HepG2 (cell line): ENCODE measurements around the gene CDH12. TPM values are rescaled to one million over a fixed set of nuclear protein-coding genes. Genes with fewer than 3 reads are reported as not detected.

Experiments
- ATAC-seq: fragments of 200-7000 bp; cut with Tn5 transposase; 3 replicates; pipeline ENCODE4 v1.9.1; 2020; ENCODE audit warnings: mild to moderate bottlenecking, moderate library complexity
- BruUV-seq: library from RNA; stranded (reverse); fragments of 400-500 nt; replicated peaks from 2 replicates; lab custom pipeline; 2021; lab: Mats Ljungman, UMichigan
- CTCF ChIA-PET: fragments of 300-600 bp; formaldehyde crosslinking; extraction: SDS; loops from one replicate; lab custom pipeline; 2021; ENCODE audit warnings: low total read pairs, inconsistent platforms, low intra/inter-chr PET ratio; lab: Yijun Ruan, JAX
- POLR2A ChIA-PET: fragments of 350-600 bp; sonication (Branson Sonifier 250); formaldehyde crosslinking; loops from one replicate; lab custom pipeline; 2020; ENCODE audit warnings: antibody characterized with exemption, inconsistent platforms; lab: Yijun Ruan, JAX
- DNase-seq: peaks from one replicate; pipeline ENCODE4 v3.0.0-alpha.2; 2015; ENCODE audit warnings: low spot score
- FAIRE-seq: peaks from 3 replicates; lab custom pipeline; 2011; peaks lifted over from hg19 to GRCh38; lab: Jason Lieb, UNC
- H2AFZ ChIP-seq: one replicate; pipeline ENCODE4 v1.6.1; 2011; ENCODE audit warnings: low read length, inconsistent platforms
- H3K27ac ChIP-seq: fragments of 300-600 bp; 3 replicates; pipeline ENCODE4 v1.8.0; 2011; ENCODE audit warnings: mixed run types, mild to moderate bottlenecking, mixed read lengths, low read length, inconsistent platforms; ENCODE audit not compliant: insufficient read depth; ENCODE audit errors: extremely low read length
- H3K27me3 ChIP-seq, 2 experiments: fragments of 200-600 bp in 1 of 2; 2 replicates in 1 of 2; 3 replicates in 1 of 2; pipeline versions ENCODE4 v1.6.0 to v1.8.0; 2011; ENCODE audit warnings: low read length in 2 of 2, mild to moderate bottlenecking in 2 of 2, moderate library complexity in 2 of 2, inconsistent platforms in 1 of 2; ENCODE audit not compliant: insufficient read depth in 2 of 2, control insufficient read depth in 1 of 2
- H3K36me3 ChIP-seq, 2 experiments: fragments of 200-600 bp in 1 of 2; replicated peaks in 1 of 2; 2 replicates in 1 of 2; 3 replicates in 1 of 2; pipeline versions ENCODE4 v1.5.1 to v1.8.0; 2011; ENCODE audit warnings: low read length in 2 of 2, inconsistent platforms in 1 of 2; ENCODE audit not compliant: insufficient read depth in 2 of 2, control insufficient read depth in 1 of 2
- H3K4me1 ChIP-seq: 2 replicates; pipeline ENCODE4 v1.5.1; 2012; ENCODE audit warnings: low read length, inconsistent platforms; ENCODE audit not compliant: insufficient read depth
- H3K4me2 ChIP-seq: 2 replicates; pipeline ENCODE4 v1.6.0; 2011; ENCODE audit warnings: low read depth, low read length, inconsistent platforms
- H3K4me3 ChIP-seq, 3 experiments: fragments of 200-600 bp in 1 of 3; sonication (generic), shearing (Covaris generic) in 1 of 3; replicated peaks in 1 of 3; 2 replicates each; pipeline ENCODE4 v1.5.1; 2011 to 2016; ENCODE audit warnings: low read length in 3 of 3, inconsistent platforms in 2 of 3, low read depth in 2 of 3, mild to moderate bottlenecking in 2 of 3, control low read depth in 1 of 3, mixed read lengths in 1 of 3; ENCODE audit not compliant: insufficient read depth in 1 of 3
- H3K79me2 ChIP-seq: one replicate; pipeline ENCODE4 v1.6.1; 2011; ENCODE audit warnings: low read length, inconsistent platforms; ENCODE audit not compliant: insufficient read depth
- H3K9ac ChIP-seq: 2 replicates; pipeline ENCODE4 v1.6.0; 2011; ENCODE audit warnings: mild to moderate bottlenecking, low read depth, low read length, inconsistent platforms; ENCODE audit not compliant: insufficient read depth
- H3K9me3 ChIP-seq: 2 replicates; pipeline ENCODE4 v1.5.1; 2012; ENCODE audit warnings: mild to moderate bottlenecking, low read length
- H4K20me1 ChIP-seq: 2 replicates; pipeline ENCODE4 v1.6.0; 2011; ENCODE audit warnings: inconsistent platforms, mild to moderate bottlenecking, low read length, moderate library complexity; ENCODE audit not compliant: insufficient read depth
- DR1 ChIP-seq: sonication (generic); formaldehyde crosslinking; IDR thresholded peaks from 2 replicates; pipeline ENCODE4 v1.8.0; 2021; ENCODE audit warnings: mild to moderate bottlenecking, missing genetic modification reagents, inconsistent platforms
- EZH2 ChIP-seq: conservative IDR thresholded peaks from 2 replicates; pipeline ENCODE4 v1.6.1; 2012; ENCODE audit warnings: mild to moderate bottlenecking, low read depth, low read length, moderate library complexity
- KAT7 ChIP-seq: IDR thresholded peaks from 2 replicates; pipeline ENCODE4 v1.6.1; 2018; ENCODE audit warnings: borderline replicate concordance, missing compliant biosample characterization
- MIER2 ChIP-seq: IDR thresholded peaks from 2 replicates; pipeline ENCODE4 v1.6.1; 2016; ENCODE audit warnings: missing biosample characterization, missing genetic modification reagents
- MYNN ChIP-seq: sonication (generic); formaldehyde crosslinking; IDR thresholded peaks from 2 replicates; pipeline ENCODE4 v1.4.0; 2020; ENCODE audit warnings: mild to moderate bottlenecking, low read depth, missing genetic modification reagents
- NKX3-1 ChIP-seq: sonication (generic); formaldehyde crosslinking; IDR thresholded peaks from 2 replicates; pipeline ENCODE4 v1.5.0; 2020; ENCODE audit warnings: missing genetic modification reagents
- PBX3 ChIP-seq: sonication (generic); formaldehyde crosslinking; IDR thresholded peaks from 2 replicates; pipeline ENCODE4 v1.8.1; 2023; ENCODE audit warnings: missing genetic modification reagents, inconsistent platforms, borderline replicate concordance
- SNAI1 ChIP-seq: sonication (generic); formaldehyde crosslinking; IDR thresholded peaks from 2 replicates; pipeline ENCODE4 v1.5.0; 2020; ENCODE audit warnings: mild to moderate bottlenecking, missing genetic modification reagents, borderline replicate concordance
- YEATS2 ChIP-seq: sonication (generic); formaldehyde crosslinking; IDR thresholded peaks from 2 replicates; pipeline ENCODE4 v1.4.0; 2020; ENCODE audit warnings: missing genetic modification reagents, borderline replicate concordance
- ZBTB2 ChIP-seq: sonication (generic); formaldehyde crosslinking; IDR thresholded peaks from 2 replicates; pipeline ENCODE4 v1.8.0; 2022; ENCODE audit warnings: low read depth, missing genetic modification reagents
- WGBS: methylation state at CpG from one replicate; pipeline ENCODE4 v1.1.6; 2017; ENCODE audit warnings: low lambda C conversion rate; 5-methylcytosine and 5-hydroxymethylcytosine counted together
- in situ Hi-C: cut with HindIII; loops from 2 replicates; pipeline ENCODE4 v1.10.0; 2017; ENCODE audit warnings: low pct_unique_long_range_greater_than_20kb; ENCODE audit not compliant: extremely low pct_ligation_motif_present
- intact Hi-C: fragments of 100-400 bp; cut with micrococcal nuclease; formaldehyde crosslinking; loops from one replicate; pipeline ENCODE4 v1.10.0; 2022; ENCODE audit not compliant: unreplicated experiment
- polyA plus RNA-seq, 8 experiments: library from polyadenylated mRNA; depleted of rRNA in 3 of 8; stranded (reverse) in 7 of 8; unstranded in 1 of 8; fragments of >200 nt; fragmentation: Illumina TruSeq in 4 of 8; extraction: Trizol in 4 of 8; gene quantifications; 2 replicates each; pipeline versions ENCODE4 v1.2.1 to v1.2.3, GENCODE V29; 2011 to 2016; ENCODE audit warnings: low read depth in 4 of 8, missing spikeins in 1 of 8, mixed read lengths in 1 of 8; ENCODE audit not compliant: insufficient read depth in 1 of 8
- total RNA-seq, 5 experiments: library from RNA; depleted of rRNA; stranded (reverse); fragments of >200 nt; fragmentation: Illumina TruSeq; extraction: Trizol; gene quantifications; 2 replicates each; pipeline ENCODE4 v1.2.3, GENCODE V29; 2016; ENCODE audit warnings: low read depth in 1 of 5
- TF ChIP-seq, protein P1 (sequence below): sonication (generic); formaldehyde crosslinking; IDR thresholded peaks from 2 replicates; pipeline ENCODE4 v1.8.1; 2023; ENCODE audit warnings: missing genetic modification reagents, mild to moderate bottlenecking, borderline replicate concordance

CDH12 gene
- total and polyA plus RNA-seq, 2 of the 13 experiments (the other 11 are each of a cell fraction or from before 2014, with no cell fraction given) = not detected

DNA sequence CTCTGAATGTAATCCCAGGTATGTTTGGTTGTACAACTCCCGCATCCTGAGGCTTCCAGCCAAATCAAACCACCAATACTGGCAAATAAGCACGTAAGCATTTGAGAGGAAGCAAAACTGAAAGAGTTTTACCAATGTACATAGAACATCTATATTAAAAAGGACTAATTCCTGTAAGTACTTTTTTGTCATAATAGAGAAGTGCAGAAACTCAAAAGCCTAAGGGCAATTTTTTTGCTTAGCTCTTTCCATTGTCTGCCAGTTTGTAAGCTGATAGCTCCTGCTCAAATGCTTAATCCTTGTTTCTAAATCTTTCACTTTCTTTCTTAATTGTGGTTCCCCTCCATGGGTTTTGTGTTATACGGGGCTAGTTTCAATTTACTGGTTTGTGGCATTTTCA lies 1151.8 kb downstream of the CDH12 start:
- Histone ChIP-seq H3K27me3 (no peaks in the 10 kb centered on the region), H3K27ac (no peak overlapping the region), H3K9ac (no peak overlapping the region), H2AFZ (no peak overlapping the region), H3K36me3 (no peaks in the 10 kb centered on the region), H4K20me1 (no peaks in the 10 kb centered on the region), H3K9me3 (no peaks in the 10 kb centered on the region), H3K79me2 (no peaks in the 10 kb centered on the region), H3K4me3 (no peak overlapping the region), H3K4me2 (no peak overlapping the region), H3K4me1 (no peaks in the 10 kb centered on the region)
- in situ Hi-C loops = no loop called here
- TF ChIP-seq ZBTB2 (CRISPR knock-in tag) (no peak), DR1 (CRISPR knock-in tag) (no peak), SNAI1 (CRISPR knock-in tag) (no peak), EZH2 (no peak), KAT7 (no peak), NKX3-1 (CRISPR knock-in tag) (no peak), YEATS2 (CRISPR knock-in tag) (no peak), MIER2 (CRISPR knock-in tag) (no peak), MYNN (CRISPR knock-in tag) (no peak), PBX3 (CRISPR knock-in tag) (no peak)
- TF ChIP-seq, protein P1, sequence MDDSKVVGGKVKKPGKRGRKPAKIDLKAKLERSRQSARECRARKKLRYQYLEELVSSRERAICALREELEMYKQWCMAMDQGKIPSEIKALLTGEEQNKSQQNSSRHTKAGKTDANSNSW = no peak
- FAIRE-seq (no peak), DNase-seq (no peak), ATAC-seq (no peak)
- ChIA-PET CTCF (no interaction called here), POLR2A (no interaction called here)
- WGBS = 3% methylated on average over 3 of the region's 3 CpGs
- BruUV-seq = no TSS peak
- intact Hi-C loops = no loop called here
